Glutamatergic neuron (in vitro differentiated cells): Measurements from ENCODE around the gene AARS1. TPM values are rescaled to one million over a fixed set of nuclear protein-coding genes. Genes with fewer than 3 reads are reported as not detected.
"Not testable (repeated sequence)": the region's sequence is repeated elsewhere in the genome, so short reads cannot be mapped to it uniquely, and the experiment has no call there.

Source experiments
- DNase-seq: peaks from one replicate; pipeline ENCODE4 v3.0.0; 2022
- H3K27ac Mint-ChIP-seq: one replicate; pipeline ENCODE4 v1.8.0; 2020; ENCODE audit warnings: mild to moderate bottlenecking, mixed read lengths, inconsistent platforms; ENCODE audit not compliant: unreplicated experiment
- H3K27me3 Mint-ChIP-seq: one replicate; pipeline ENCODE4 v1.8.0; 2020; ENCODE audit warnings: mild to moderate bottlenecking, moderate library complexity, mixed read lengths, inconsistent platforms; ENCODE audit not compliant: unreplicated experiment
- H3K36me3 Mint-ChIP-seq: one replicate; pipeline ENCODE4 v1.8.0; 2020; ENCODE audit warnings: mild to moderate bottlenecking, mixed read lengths, inconsistent platforms; ENCODE audit not compliant: unreplicated experiment
- H3K4me1 Mint-ChIP-seq: one replicate; pipeline ENCODE4 v1.8.0; 2020; ENCODE audit warnings: mild to moderate bottlenecking, low read depth, mixed read lengths, inconsistent platforms; ENCODE audit not compliant: unreplicated experiment
- H3K4me3 Mint-ChIP-seq: one replicate; pipeline ENCODE4 v1.8.0; 2020; ENCODE audit warnings: mild to moderate bottlenecking, mixed read lengths, inconsistent platforms; ENCODE audit not compliant: unreplicated experiment
- H3K9me3 Mint-ChIP-seq: one replicate; pipeline ENCODE4 v1.8.0; 2020; ENCODE audit warnings: mild to moderate bottlenecking, moderate library complexity, mixed read lengths, inconsistent platforms; ENCODE audit not compliant: unreplicated experiment
- total RNA-seq: library from RNA; stranded (reverse); fragmentation: NEBNext Ultra II Directional; extraction: Animal tissue kit (Norgen Biotek cat#: 25700); gene quantifications from one replicate; pipeline ENCODE4 v1.2.1, GENCODE V29; 2021; ENCODE audit not compliant: unreplicated experiment
- TF ChIP-seq, protein P1 (sequence below): fragments of 200-600 bp; sonication (generic); IDR thresholded peaks from one replicate; pipeline ENCODE4 v1.5.0; 2021; ENCODE audit not compliant: partially characterized antibody, unreplicated experiment

The AARS1 gene
- total RNA-seq, 1 donor from 2014 or later: 179 TPM

DNA sequence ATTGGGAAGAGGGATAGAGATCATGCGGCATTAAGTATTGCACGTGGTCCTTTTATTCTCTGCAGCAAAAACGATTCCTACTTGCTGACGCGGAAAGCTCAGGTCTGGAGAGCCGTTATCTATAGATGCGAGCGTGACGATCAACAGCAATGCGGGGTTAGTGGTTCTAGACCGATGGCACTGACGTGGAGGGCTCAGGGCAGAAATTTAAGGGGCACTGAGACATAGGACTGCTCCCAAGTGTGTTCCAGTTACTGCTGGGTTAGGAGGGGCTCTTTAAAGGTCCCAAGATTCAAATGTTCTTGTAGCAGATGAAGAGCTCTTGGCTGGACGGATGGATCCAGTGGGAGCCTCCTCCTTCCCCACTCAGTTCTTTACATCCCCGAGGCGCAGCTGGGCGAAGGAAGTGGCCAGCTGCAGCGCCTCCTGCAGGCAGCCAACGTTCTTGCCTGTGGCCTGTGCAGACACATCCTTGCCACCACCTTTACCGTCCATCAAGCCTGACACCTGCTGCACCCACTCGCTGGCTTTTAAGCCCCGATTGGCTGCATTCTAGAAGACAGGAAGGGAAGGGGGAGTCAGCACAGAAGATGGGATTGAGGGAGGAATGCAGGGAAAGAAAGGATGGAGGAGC, 36.8 kb downstream of the AARS1 start:
- peaks cover 8% of the 10 kb centered on the region for H3K9me3 Mint-ChIP-seq
- H3K4me3 Mint-ChIP-seq: peak overlapping the region; percentile 82
- TF ChIP-seq, protein P1, sequence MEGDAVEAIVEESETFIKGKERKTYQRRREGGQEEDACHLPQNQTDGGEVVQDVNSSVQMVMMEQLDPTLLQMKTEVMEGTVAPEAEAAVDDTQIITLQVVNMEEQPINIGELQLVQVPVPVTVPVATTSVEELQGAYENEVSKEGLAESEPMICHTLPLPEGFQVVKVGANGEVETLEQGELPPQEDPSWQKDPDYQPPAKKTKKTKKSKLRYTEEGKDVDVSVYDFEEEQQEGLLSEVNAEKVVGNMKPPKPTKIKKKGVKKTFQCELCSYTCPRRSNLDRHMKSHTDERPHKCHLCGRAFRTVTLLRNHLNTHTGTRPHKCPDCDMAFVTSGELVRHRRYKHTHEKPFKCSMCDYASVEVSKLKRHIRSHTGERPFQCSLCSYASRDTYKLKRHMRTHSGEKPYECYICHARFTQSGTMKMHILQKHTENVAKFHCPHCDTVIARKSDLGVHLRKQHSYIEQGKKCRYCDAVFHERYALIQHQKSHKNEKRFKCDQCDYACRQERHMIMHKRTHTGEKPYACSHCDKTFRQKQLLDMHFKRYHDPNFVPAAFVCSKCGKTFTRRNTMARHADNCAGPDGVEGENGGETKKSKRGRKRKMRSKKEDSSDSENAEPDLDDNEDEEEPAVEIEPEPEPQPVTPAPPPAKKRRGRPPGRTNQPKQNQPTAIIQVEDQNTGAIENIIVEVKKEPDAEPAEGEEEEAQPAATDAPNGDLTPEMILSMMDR: peak; percentile 46
- H3K4me1 Mint-ChIP-seq: peaks cover 3% of the 10 kb centered on the region
- H3K27me3 Mint-ChIP-seq: peaks cover 5% of the 10 kb centered on the region
- H3K36me3 Mint-ChIP-seq: no peaks in the 10 kb centered on the region
- peak overlapping the region; percentile 92 for H3K27ac Mint-ChIP-seq
- DNase-seq: peak; percentile 71

DNA sequence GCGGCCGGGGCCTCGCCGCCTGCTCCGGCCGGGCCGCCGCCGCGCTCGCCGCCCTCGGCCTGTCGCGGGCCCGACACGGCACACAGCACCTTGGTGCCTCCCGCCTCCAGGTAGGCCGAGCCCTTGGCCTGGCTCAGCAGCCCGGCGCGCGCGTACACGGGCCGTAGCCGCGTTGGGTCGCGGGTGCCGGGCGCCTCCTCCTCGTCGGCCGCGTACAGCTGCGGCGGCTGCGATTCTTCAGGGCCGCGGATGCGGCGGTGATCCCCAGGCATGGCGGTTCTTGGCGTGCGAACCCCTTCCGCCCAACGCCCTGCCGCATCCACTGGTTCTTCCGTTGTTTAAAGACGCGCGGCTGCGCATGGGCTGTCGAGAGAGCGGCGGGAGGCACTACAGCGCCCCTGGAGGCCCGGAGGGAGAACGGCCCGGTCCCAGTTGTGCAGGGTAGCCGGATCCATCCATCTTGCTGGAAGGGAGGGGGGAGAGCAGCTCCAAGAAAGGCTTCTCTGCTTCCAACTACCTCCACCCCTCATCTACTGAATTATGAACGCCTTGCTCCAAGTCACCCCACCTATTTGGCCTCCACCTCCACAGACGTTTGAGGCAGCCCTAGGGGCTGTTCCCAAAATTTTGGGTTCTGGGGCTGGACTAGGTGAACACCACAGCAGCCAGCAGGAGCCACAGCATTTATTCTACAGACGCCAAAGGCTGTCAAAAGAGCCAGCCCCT, 37.5 kb downstream of the AARS1 start, which contains the start of gene EXOSC6:
Gene EXOSC6, minus strand, starts transcription at position 312 of the 726 bp plus-strand sequence. Its CDS starts 40 bp downstream, at position 272.
- Mint-ChIP-seq H3K27me3 (peaks cover 5% of the 10 kb centered on the region), H3K27ac (peak within 1 kb of the TSS; percentile 92), H3K4me1 (peaks cover 3% of the 10 kb centered on the region), H3K9me3 (peaks cover 8% of the 10 kb centered on the region), H3K4me3 (peak within 1 kb of the TSS; percentile 85), H3K36me3 (no peaks in the 10 kb centered on the region)
- peak; percentile 93 for DNase-seq
- TF ChIP-seq, protein P1: peak; percentile 77

DNA sequence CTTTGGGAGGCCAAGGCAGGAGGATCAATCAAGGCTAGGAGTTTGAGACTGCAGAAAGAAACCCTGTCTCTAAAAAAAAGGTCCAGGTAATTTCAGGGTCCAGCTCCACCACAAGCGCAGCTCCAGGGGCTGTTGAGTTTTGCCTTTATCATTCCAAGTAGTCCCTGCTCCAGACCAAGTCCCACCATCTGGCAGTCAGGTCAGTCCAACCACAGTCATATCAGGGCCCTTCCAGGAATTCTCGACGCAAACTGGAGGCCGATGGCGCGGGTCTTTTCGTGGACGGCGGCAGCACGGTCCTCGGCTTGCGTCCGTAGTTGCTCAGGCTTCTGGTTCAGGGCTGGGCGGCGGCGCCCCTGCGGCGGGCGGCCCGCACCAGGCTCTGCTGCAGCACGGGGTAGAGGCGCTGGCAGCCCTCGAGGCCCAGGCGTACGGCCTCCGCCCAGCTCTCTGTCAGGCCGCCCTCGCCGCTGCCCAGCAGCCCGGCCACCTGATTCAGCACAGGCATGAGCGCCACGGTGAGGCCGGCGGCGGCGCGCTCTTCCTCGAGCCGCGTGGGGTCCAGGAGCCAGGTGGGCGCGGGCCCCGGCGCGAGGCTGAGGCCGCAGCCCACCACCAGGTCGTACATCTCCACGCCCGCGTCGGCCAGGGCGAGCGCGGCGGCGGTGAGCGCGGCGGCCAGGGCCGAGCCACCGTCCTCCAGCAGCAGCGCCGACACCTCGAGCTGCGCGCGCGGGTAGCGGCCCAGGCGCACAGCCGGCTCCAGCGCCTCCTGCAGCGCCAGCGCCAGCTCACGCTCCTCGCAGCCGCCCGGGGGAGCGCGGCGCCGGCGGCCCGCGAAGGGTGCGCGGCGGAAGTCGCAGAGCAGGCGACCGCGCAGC, 38.3 kb downstream of the AARS1 start:
- H3K4me1 Mint-ChIP-seq: peaks cover 3% of the 10 kb centered on the region
- peaks cover 7% of the 10 kb centered on the region for H3K27me3 Mint-ChIP-seq
- TF ChIP-seq, protein P1: no peak
- H3K4me3 Mint-ChIP-seq: peak overlapping the region; percentile 85
- H3K36me3 Mint-ChIP-seq: no peaks in the 10 kb centered on the region
- DNase-seq: peak; percentile 71
- H3K27ac Mint-ChIP-seq: peak overlapping the region; percentile 81
- peaks cover 8% of the 10 kb centered on the region for H3K9me3 Mint-ChIP-seq

DNA sequence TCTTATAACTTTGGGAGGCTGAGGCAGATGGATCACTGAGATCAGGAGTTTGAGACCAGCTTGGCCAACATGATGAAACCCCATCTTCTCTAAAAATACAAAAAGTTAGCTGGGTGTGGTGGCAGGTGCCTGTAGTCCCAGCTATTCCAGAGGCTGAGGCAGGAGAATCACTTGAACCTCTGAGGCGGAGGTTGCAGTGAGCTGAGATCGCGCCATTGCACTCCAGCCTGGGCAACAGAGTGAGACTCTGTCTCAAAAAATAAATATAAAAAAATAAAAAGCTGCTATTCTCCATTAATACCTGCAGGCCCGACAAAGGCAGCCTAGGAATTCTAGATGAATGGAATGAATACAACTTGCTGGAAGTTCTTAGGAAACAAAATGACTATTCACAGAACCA, 39.6 kb downstream of the AARS1 start:
- not testable (repeated sequence) for H3K27me3 Mint-ChIP-seq, H3K27ac Mint-ChIP-seq, H3K4me1 Mint-ChIP-seq, H3K36me3 Mint-ChIP-seq, H3K9me3 Mint-ChIP-seq, DNase-seq
- H3K4me3 Mint-ChIP-seq: peak overlapping the region; percentile 85

DNA sequence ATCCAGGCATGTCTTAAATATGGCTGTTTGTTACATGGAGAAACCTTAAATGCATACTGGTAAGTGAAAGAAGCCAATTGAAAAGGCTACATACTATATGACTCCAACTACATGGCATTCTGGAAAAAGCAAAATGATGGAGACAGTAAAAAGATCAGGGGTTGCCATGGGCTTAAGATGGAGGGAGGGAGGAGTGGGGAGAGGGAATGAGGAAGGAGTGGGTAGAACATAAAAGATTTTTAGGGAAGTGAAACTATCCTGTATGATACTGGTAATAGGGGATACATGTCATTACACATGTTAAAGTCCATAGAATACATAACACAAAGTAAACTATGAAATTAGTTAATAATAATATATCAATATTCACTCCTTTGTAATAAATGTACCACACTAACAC, 50.5 kb downstream of the AARS1 start:
- H3K4me1 Mint-ChIP-seq, DNase-seq, H3K36me3 Mint-ChIP-seq, H3K27me3 Mint-ChIP-seq, H3K9me3 Mint-ChIP-seq, H3K27ac Mint-ChIP-seq, H3K4me3 Mint-ChIP-seq: not testable (repeated sequence)

DNA sequence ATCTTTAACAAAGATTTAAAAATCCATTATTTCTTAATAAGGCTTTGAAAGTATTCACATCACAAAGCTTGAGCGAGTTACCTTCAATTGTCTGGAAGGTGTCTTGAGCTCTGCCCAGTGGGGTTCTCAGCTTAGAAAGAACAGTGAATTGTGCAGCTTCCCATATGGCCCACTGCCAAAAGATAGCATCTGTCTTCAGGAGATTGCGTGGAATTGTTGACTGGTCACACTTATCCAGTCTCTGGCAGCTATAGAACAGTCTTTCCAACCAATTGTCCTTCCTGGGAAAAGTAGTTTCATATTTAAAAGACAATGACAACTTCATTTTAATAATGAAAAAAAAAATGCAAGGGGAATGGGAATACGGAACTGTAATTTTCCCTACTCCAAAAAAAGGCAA, 57.5 kb downstream of the AARS1 start:
- H3K27me3 Mint-ChIP-seq, H3K4me1 Mint-ChIP-seq, H3K4me3 Mint-ChIP-seq, H3K36me3 Mint-ChIP-seq, H3K9me3 Mint-ChIP-seq, DNase-seq: not testable (repeated sequence)
- peak overlapping the region; percentile 68 for H3K27ac Mint-ChIP-seq

DNA sequence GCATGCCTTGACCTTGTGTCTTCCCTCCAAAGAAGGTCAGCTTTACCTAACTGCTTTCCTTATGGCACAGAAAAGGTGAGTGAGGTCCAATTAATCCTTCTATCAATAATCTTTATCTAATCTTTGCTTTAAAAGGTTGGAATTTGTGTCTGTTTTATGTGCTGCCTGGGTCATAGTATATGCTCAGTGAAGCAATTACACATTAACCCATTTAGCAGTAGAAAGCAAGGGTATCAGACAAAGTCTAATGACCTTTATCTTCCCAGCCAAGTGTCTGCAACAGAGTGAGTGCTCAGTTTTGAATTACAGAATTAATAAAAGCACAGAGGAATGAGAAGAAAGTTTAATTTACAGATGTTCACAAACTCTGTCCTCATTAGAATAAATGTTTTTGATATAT, 63.3 kb downstream of the AARS1 start:
- DNase-seq, H3K9me3 Mint-ChIP-seq, H3K36me3 Mint-ChIP-seq, H3K27ac Mint-ChIP-seq, H3K4me3 Mint-ChIP-seq, H3K27me3 Mint-ChIP-seq: not testable (repeated sequence)
- peaks cover 12% of the 10 kb centered on the region for H3K4me1 Mint-ChIP-seq

DNA sequence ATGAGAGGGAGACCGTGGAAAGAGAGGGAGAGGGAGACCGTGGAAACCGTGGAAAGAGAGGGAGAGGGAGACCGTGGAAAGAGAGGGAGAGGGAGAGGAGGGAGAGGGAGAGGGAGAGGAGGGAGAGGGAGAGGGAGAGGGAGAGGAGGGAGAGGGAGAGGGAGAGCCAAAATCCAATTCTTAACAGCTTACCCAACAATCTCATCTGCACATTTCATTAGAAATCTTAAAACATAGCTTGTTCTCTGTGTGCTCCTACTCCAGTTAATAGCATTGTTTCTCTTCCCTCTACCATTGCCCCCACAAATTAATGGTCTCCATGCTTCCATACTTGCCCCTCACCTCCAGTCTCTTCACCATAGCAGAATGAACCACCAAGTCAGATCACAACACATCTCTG, 63.9 kb downstream of the AARS1 start:
- H3K4me3 Mint-ChIP-seq, H3K9me3 Mint-ChIP-seq, H3K27me3 Mint-ChIP-seq, DNase-seq, H3K36me3 Mint-ChIP-seq: not testable (repeated sequence)
- Mint-ChIP-seq H3K27ac (peak overlapping the region; percentile 59), H3K4me1 (peaks cover 12% of the 10 kb centered on the region)

DNA sequence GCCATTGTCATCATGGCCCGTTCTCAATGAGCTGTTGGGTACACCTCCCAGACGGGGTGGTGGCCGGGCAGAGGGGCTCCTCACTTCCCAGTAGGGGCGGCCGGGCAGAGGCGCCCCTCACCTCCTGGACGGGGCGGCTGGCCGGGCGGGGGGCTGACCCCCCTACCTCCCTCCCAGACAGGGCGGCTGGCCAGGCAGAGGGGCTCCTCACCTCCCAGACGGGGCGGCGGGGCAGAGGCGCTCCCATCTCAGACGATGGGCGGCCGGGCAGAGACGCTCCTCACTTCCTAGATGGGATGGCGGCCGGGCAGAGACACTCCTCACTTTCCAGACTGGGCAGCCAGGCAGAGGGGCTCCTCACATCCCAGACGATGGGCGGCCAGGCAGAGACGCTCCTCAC, 64.7 kb downstream of the AARS1 start:
- H3K36me3 Mint-ChIP-seq, DNase-seq, H3K9me3 Mint-ChIP-seq, H3K27ac Mint-ChIP-seq, H3K4me3 Mint-ChIP-seq, H3K27me3 Mint-ChIP-seq: not testable (repeated sequence)
- H3K4me1 Mint-ChIP-seq: peaks cover 12% of the 10 kb centered on the region
